ENCODE results near the gene IL5RA.

IL5RA gene

GRCh38 chr3:3087716-3088465 is 22.3 kb downstream of the IL5RA start:
- no peak overlapping the region for H3K4me2 ChIP-seq
- no peaks in the 10 kb centered on the region for H3K36me3 ChIP-seq
- TF ChIP-seq Cebpa-rat (IDR thresholded peaks at IDR 0.05), result no peak
- H3K4me3 ChIP-seq, result no peak overlapping the region
- no peaks in the 10 kb centered on the region for H3K27me3 ChIP-seq
- no peak overlapping the region for H3K27ac ChIP-seq
- H3K9me3 ChIP-seq, result no peaks in the 10 kb centered on the region
- H3K9ac ChIP-seq, result no peak overlapping the region
- no peaks in the 10 kb centered on the region for H3K4me1 ChIP-seq
- H4K20me1 ChIP-seq, result no peaks in the 10 kb centered on the region

- Histone ChIP-seq H3K9ac (no peak overlapping the region), H3K9me3 (no peaks in the 10 kb centered on the region), H3K27ac (no peak overlapping the region), H4K20me1 (no peaks in the 10 kb centered on the region), H3K4me1 (no peaks in the 10 kb centered on the region), H3K36me3 (no peaks in the 10 kb centered on the region), H3K27me3 (no peaks in the 10 kb centered on the region), H3K4me2 (no peak overlapping the region), H3K4me3 (no peak overlapping the region)
- no peak for TF ChIP-seq Cebpa-rat (IDR thresholded peaks at IDR 0.05)
These were observed 22.9 kb downstream of the IL5RA start for GRCh38 chr3:3087279-3087678.

- H3K4me2 ChIP-seq, result no peak overlapping the region
- no peak overlapping the region for H3K27ac ChIP-seq
- H3K27me3 ChIP-seq, result no peaks in the 10 kb centered on the region
- TF ChIP-seq Cebpa-rat (IDR thresholded peaks at IDR 0.05), result no peak
- no peak overlapping the region for H3K9ac ChIP-seq
- no peaks in the 10 kb centered on the region for H3K4me1 ChIP-seq
- H4K20me1 ChIP-seq, result no peaks in the 10 kb centered on the region
- H3K4me3 ChIP-seq, result no peak overlapping the region
- no peaks in the 10 kb centered on the region for H3K9me3 ChIP-seq
- no peaks in the 10 kb centered on the region for H3K36me3 ChIP-seq
These were observed 23.9 kb downstream of the IL5RA start for GRCh38 chr3:3086239-3086638.

- no peaks in the 10 kb centered on the region for H3K27me3 ChIP-seq
- H3K4me3 ChIP-seq, result no peak overlapping the region
- no peaks in the 10 kb centered on the region for H4K20me1 ChIP-seq
- no peak for TF ChIP-seq Cebpa-rat (IDR thresholded peaks at IDR 0.05)
- H3K4me2 ChIP-seq, result no peak overlapping the region
- H3K36me3 ChIP-seq, result no peaks in the 10 kb centered on the region
- no peaks in the 10 kb centered on the region for H3K9me3 ChIP-seq
- no peak overlapping the region for H3K27ac ChIP-seq
- H3K4me1 ChIP-seq, result no peaks in the 10 kb centered on the region
- H3K9ac ChIP-seq, result no peak overlapping the region
These were observed 24.4 kb downstream of the IL5RA start for GRCh38 chr3:3085782-3086181.

- no peak overlapping the region for H3K9ac ChIP-seq
- H3K9me3 ChIP-seq, result no peaks in the 10 kb centered on the region
- no peak overlapping the region for H3K4me2 ChIP-seq
- H3K36me3 ChIP-seq, result no peaks in the 10 kb centered on the region
- no peaks in the 10 kb centered on the region for H4K20me1 ChIP-seq
- no peak overlapping the region for H3K27ac ChIP-seq
- no peak overlapping the region for H3K4me3 ChIP-seq
- no peak for TF ChIP-seq Cebpa-rat (IDR thresholded peaks at IDR 0.05)
- no peaks in the 10 kb centered on the region for H3K27me3 ChIP-seq
- no peaks in the 10 kb centered on the region for H3K4me1 ChIP-seq
These were observed 25.3 kb downstream of the IL5RA start for GRCh38 chr3:3084890-3085289.

GRCh38 chr3:3082234-3082924 is 27.8 kb downstream of the IL5RA start:
- no peak overlapping the region for H3K27ac ChIP-seq
- no peak overlapping the region for H3K4me3 ChIP-seq
- no peak overlapping the region for H3K4me2 ChIP-seq
- H4K20me1 ChIP-seq, result no peaks in the 10 kb centered on the region
- TF ChIP-seq Cebpa-rat (IDR thresholded peaks at IDR 0.05), result no peak
- no peaks in the 10 kb centered on the region for H3K4me1 ChIP-seq
- no peaks in the 10 kb centered on the region for H3K27me3 ChIP-seq
- no peaks in the 10 kb centered on the region for H3K36me3 ChIP-seq
- no peak overlapping the region for H3K9ac ChIP-seq
- H3K9me3 ChIP-seq, result no peaks in the 10 kb centered on the region

GRCh38 chr3:3081381-3082233 is 28.6 kb downstream of the IL5RA start:
- Histone ChIP-seq H3K9ac (no peak overlapping the region), H3K4me3 (no peak overlapping the region), H3K4me2 (no peak overlapping the region), H3K36me3 (no peaks in the 10 kb centered on the region), H4K20me1 (no peaks in the 10 kb centered on the region), H3K4me1 (no peaks in the 10 kb centered on the region), H3K27ac (no peak overlapping the region), H3K9me3 (no peaks in the 10 kb centered on the region), H3K27me3 (no peaks in the 10 kb centered on the region)
- no peak for TF ChIP-seq Cebpa-rat (IDR thresholded peaks at IDR 0.05)

- TF ChIP-seq Cebpa-rat (IDR thresholded peaks at IDR 0.05), result no peak
- Histone ChIP-seq H3K9ac (no peak overlapping the region), H3K4me3 (no peak overlapping the region), H3K27me3 (no peaks in the 10 kb centered on the region), H4K20me1 (no peaks in the 10 kb centered on the region), H3K27ac (no peak overlapping the region), H3K4me2 (no peak overlapping the region), H3K36me3 (no peaks in the 10 kb centered on the region), H3K9me3 (no peaks in the 10 kb centered on the region), H3K4me1 (no peaks in the 10 kb centered on the region)
These were observed 29.9 kb downstream of the IL5RA start for GRCh38 chr3:3080309-3080708.

GRCh38 chr3:3074551-3075257 is 35.5 kb downstream of the IL5RA start:
- no peak overlapping the region for H3K9ac ChIP-seq
- H3K36me3 ChIP-seq, result no peaks in the 10 kb centered on the region
- no peak overlapping the region for H3K4me3 ChIP-seq
- no peak for TF ChIP-seq Cebpa-rat (IDR thresholded peaks at IDR 0.05)
- no peaks in the 10 kb centered on the region for H3K4me1 ChIP-seq
- no peaks in the 10 kb centered on the region for H3K9me3 ChIP-seq
- no peak overlapping the region for H3K27ac ChIP-seq
- H3K4me2 ChIP-seq, result no peak overlapping the region
- H4K20me1 ChIP-seq, result no peaks in the 10 kb centered on the region
- no peaks in the 10 kb centered on the region for H3K27me3 ChIP-seq

Measured in BLaER1 (cell line).